ENCODE measurements around the gene CSNK1G1.
"Not testable (repeated sequence)": the region's sequence is repeated elsewhere in the genome, so short reads cannot be mapped to it uniquely, and the experiment has no call there.

Gene CSNK1G1

DNA sequence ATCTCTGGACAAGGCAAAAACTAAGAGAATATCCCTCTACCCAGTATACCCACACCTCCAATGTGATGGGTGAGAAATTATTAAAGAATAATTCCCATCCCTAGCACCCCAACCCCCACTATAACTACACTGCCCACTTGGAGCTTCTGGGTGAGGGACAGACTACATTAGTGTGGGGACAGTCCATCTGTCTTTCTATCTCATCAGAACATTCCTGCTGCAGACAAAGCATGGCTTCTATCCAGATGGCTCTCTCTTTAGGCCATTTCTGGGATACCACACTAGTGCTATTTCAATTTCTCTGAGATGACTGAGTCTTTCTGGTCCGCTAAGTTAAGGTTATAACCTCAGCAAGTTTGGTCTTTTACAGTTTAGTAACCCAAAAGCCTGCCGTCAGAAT is 6.6 kb downstream of the CSNK1G1 start:
- TF ChIP-seq, protein P1, sequence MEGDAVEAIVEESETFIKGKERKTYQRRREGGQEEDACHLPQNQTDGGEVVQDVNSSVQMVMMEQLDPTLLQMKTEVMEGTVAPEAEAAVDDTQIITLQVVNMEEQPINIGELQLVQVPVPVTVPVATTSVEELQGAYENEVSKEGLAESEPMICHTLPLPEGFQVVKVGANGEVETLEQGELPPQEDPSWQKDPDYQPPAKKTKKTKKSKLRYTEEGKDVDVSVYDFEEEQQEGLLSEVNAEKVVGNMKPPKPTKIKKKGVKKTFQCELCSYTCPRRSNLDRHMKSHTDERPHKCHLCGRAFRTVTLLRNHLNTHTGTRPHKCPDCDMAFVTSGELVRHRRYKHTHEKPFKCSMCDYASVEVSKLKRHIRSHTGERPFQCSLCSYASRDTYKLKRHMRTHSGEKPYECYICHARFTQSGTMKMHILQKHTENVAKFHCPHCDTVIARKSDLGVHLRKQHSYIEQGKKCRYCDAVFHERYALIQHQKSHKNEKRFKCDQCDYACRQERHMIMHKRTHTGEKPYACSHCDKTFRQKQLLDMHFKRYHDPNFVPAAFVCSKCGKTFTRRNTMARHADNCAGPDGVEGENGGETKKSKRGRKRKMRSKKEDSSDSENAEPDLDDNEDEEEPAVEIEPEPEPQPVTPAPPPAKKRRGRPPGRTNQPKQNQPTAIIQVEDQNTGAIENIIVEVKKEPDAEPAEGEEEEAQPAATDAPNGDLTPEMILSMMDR (IDR thresholded peaks at IDR 0.05; ENCODE audit: low read depth, low read length, missing control alignments): no peak
- no peak overlapping the region for H3K4me3 ChIP-seq (ENCODE audit: low read depth, low read length)
- in situ Hi-C loops (cut with HindIII; ENCODE audit: low sequenced_read_pairs): no loop called here

DNA sequence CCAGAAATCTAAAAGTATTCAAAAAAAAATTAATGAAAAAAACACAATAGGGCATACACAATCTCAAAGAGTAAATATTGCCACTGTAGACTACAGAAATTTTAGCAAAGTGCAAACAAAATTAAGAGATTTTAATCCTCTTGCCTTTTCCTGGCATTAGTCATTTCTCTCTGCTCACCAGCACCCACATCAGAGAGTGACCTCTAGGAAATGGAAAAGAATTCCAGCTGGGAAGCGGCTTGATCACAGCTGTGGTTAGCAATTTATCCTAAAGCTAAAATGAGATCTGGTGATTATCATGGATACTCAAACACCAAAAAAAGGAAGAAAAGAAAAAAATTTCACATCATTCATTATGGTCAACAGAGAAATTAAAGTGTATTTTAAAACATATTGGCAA is 7.5 kb downstream of the CSNK1G1 start:
- DNase-seq (ENCODE audit: low read depth): peak; percentile 23
- H3K4me3 ChIP-seq (ENCODE audit: low read depth, low read length): no peak overlapping the region
- in situ Hi-C loops (cut with HindIII; ENCODE audit: low sequenced_read_pairs): no loop called here
- TF ChIP-seq, protein P1 (IDR thresholded peaks at IDR 0.05; ENCODE audit: low read depth, low read length, missing control alignments): no peak

More for the DNA sequence above, 6.6 kb downstream of the CSNK1G1 start:
- no peak for DNase-seq (ENCODE audit: low read depth)

DNA sequence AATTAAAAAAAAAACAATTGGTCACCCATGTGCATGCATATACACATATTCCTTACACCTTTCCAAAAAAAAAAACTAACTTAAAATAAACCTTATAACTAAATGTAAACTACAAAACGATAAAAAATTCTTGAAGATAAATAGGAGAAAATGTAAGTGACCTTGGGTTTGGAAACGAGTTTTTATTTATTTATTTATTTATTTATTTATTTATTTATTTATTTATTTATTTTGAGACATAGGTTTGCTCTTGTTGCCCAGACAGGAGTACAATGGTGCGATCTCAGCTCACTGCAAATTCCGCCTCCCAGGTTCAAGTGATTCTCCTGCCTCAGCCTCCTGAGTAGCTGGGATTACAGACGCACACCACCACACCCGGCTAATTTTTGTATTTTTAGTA is 9.7 kb downstream of the CSNK1G1 start:
- in situ Hi-C loops (cut with HindIII; ENCODE audit: low sequenced_read_pairs); DNase-seq (ENCODE audit: low read depth); H3K4me3 ChIP-seq (ENCODE audit: low read depth, low read length): not testable (repeated sequence)

DNA sequence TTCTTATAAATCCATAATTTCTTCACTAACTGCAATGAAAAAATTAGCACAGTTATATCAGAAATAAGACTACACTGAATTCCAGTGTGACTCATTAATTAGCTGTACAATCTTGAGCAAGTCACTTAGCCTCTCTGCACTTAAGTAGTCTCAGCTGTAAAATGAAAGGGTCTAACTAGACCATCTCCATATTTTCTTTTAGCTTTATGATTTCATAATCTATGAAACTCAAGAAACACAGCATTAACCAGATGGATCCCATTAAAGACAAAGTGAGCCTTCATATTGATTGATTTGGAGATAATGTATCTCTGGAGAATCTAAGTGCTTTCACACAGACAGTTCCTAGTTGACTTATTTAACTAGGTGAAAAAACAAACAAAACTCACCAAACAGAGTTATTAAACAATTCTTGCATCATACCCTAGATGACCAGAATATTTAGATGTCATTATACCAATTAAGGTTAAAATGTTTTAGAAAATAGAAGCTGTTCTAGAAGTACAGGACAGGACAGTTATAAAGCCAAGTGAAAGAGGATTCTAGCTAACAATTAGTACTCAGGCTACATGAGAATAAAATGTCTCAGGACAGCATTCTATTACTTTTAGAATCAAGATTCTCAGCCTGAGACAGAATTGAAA is 11.2 kb downstream of the CSNK1G1 start:
- DNase-seq (ENCODE audit: low read depth): no peak
- TF ChIP-seq, protein P1 (IDR thresholded peaks at IDR 0.05; ENCODE audit: low read depth, low read length, missing control alignments): no peak
- in situ Hi-C loops (cut with HindIII; ENCODE audit: low sequenced_read_pairs): no loop called here
- no peak overlapping the region for H3K4me3 ChIP-seq (ENCODE audit: low read depth, low read length)

DNA sequence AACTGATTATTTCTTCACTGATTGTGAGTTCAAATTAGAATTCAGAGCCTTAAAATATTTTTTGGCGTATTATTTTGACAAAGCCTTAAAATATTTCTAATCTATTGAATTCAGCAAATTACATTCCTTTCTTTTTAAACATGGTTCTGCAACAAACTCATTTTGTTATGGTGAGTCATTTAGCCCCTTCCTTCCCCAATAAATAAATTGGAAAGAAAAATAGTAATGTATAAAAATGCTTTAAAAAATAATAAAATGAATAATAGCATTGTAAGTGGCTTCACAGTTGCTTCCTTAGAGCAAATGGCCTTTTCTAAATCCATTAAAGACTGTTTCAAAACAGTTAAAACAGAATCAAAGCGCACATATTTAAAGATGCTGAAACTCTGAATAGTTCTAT is 12.1 kb downstream of the CSNK1G1 start:
- TF ChIP-seq, protein P1 (IDR thresholded peaks at IDR 0.05; ENCODE audit: low read depth, low read length, missing control alignments): no peak
- DNase-seq (ENCODE audit: low read depth): no peak
- no peak overlapping the region for H3K4me3 ChIP-seq (ENCODE audit: low read depth, low read length)
- in situ Hi-C loops (cut with HindIII; ENCODE audit: low sequenced_read_pairs): no loop called here

DNA sequence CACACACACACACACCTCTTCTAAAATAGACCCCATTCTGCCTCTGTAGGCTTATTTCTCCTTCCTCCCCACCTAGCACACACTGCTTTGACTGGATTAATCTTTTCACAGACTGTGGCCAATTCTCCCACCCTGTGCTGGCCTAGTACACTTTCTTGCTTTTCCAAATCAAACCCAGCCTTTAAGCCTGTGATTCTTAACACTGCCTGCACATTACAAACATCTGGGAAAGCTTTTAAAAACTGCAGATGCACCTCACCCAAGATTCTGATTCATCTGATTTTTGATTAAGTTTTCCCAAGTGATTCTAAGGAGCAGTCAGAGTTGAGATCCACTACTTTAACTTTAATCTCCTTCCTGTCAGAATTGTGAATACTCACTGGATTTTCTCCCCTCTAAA is 12.8 kb downstream of the CSNK1G1 start:
- no peak overlapping the region for H3K4me3 ChIP-seq (ENCODE audit: low read depth, low read length)
- no peak for DNase-seq (ENCODE audit: low read depth)
- in situ Hi-C loops (cut with HindIII; ENCODE audit: low sequenced_read_pairs): no loop called here
- TF ChIP-seq, protein P1 (IDR thresholded peaks at IDR 0.05; ENCODE audit: low read depth, low read length, missing control alignments): no peak

DNA sequence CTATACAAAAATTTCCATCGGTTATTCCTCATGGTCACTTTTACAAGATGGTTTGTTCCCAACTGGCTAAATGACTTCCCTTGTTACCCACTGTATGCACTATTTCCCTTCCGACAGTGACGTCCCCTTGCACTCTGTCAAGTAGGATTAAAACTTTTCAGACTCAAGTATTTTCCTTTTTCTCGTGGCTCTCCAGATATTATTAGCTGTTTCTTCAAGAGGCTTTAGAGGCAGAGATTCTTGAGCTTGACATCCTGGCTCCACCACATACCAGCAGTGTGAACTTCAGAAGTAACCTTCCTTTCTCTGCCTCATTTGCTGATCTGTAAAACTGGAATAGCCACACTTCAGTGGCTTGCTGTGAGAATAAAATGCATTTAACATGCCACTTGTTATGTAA is 14.0 kb downstream of the CSNK1G1 start:
- H3K4me3 ChIP-seq (ENCODE audit: low read depth, low read length): no peak overlapping the region
- DNase-seq (ENCODE audit: low read depth): no peak
- TF ChIP-seq, protein P1 (IDR thresholded peaks at IDR 0.05; ENCODE audit: low read depth, low read length, missing control alignments): no peak
- in situ Hi-C loops (cut with HindIII; ENCODE audit: low sequenced_read_pairs): no loop called here

Measured in astrocyte of the cerebellum (primary cell).